GM11168 (cell line): ENCODE data around the gene ACVR2A.

Experiments used
- in situ Hi-C: fragments of 300-500 bp; cut with MboI; formaldehyde crosslinking; loops from one replicate; pipeline ENCODE4 v1.12.0; 2022; ENCODE audit warnings: low sequenced_read_pairs; ENCODE audit not compliant: unreplicated experiment

ACVR2A gene

GRCh38 chr2:147854557-147855134 lies 9.8 kb downstream of the ACVR2A start:
- in situ Hi-C loops: no loop called here

- in situ Hi-C loops: no loop called here
Measured at GRCh38 chr2:147855316-147855715, 10.5 kb downstream of the ACVR2A start.

- in situ Hi-C loops: no loop called here
Measured at GRCh38 chr2:147855977-147856376, 11.1 kb downstream of the ACVR2A start.

GRCh38 chr2:147860009-147860408 lies 15.2 kb downstream of the ACVR2A start:
- in situ Hi-C loops: no loop called here

GRCh38 chr2:147862859-147863516 lies 18.2 kb downstream of the ACVR2A start:
- in situ Hi-C loops: no loop called here

GRCh38 chr2:147863835-147864234 lies 19.0 kb downstream of the ACVR2A start:
- in situ Hi-C loops: no loop called here

- in situ Hi-C loops: no loop called here
Measured at GRCh38 chr2:147865560-147865959, 20.7 kb downstream of the ACVR2A start.

- in situ Hi-C loops: no loop called here
Measured at GRCh38 chr2:147867050-147867449, 22.2 kb downstream of the ACVR2A start.

- in situ Hi-C loops: no loop called here
Measured at GRCh38 chr2:147869934-147870333, 25.1 kb downstream of the ACVR2A start.

- in situ Hi-C loops: no loop called here
Measured at GRCh38 chr2:147872967-147873366, 28.1 kb downstream of the ACVR2A start.

GRCh38 chr2:147873859-147874483 lies 29.1 kb downstream of the ACVR2A start:
- in situ Hi-C loops: no loop called here

- in situ Hi-C loops: no loop called here
Measured at GRCh38 chr2:147879846-147880245, 35.0 kb downstream of the ACVR2A start.

- in situ Hi-C loops: no loop called here
Measured at GRCh38 chr2:147882631-147883030, 37.8 kb downstream of the ACVR2A start.

GRCh38 chr2:147884830-147885229 lies 40.0 kb downstream of the ACVR2A start:
- in situ Hi-C loops: no loop called here

- in situ Hi-C loops: no loop called here
Measured at GRCh38 chr2:147886136-147886535, 41.3 kb downstream of the ACVR2A start.

GRCh38 chr2:147888680-147889079 lies 43.9 kb downstream of the ACVR2A start:
- in situ Hi-C loops: no loop called here

- in situ Hi-C loops: loop anchor here (25.0 kb wide), 1 partner anchor 542 kb away; no protein-coding TSS in a partner anchor
Measured at GRCh38 chr2:147904051-147904450, 59.2 kb downstream of the ACVR2A start.

GRCh38 chr2:147909178-147909577 lies 64.3 kb downstream of the ACVR2A start:
- in situ Hi-C loops: loop anchor here (25.0 kb wide), 1 partner anchor 547 kb away; no protein-coding TSS in a partner anchor

- in situ Hi-C loops: loop anchor here (10.0 to 25.0 kb wide), 2 partner anchors 549 to 826 kb away; no protein-coding TSS in a partner anchor
Measured at GRCh38 chr2:147910990-147911473, 66.2 kb downstream of the ACVR2A start.

- in situ Hi-C loops: loop anchor here (10.0 to 25.0 kb wide), 2 partner anchors 552 to 829 kb away; no protein-coding TSS in a partner anchor
Measured at GRCh38 chr2:147913701-147914480, 69.1 kb downstream of the ACVR2A start.
